Hippocampal formation (tissue), 2 donors: ENCODE results near the gene GRIP1.

ENCODE experiments used
- DNase-seq, 2 donors: peaks; one replicate each; lab custom pipeline; 2025; lab: John Stamatoyannopoulos, UW

Gene GRIP1

GRCh38 chr12:66692170-66692569, 13.3 kb upstream of the GRIP1 start:
- DNase-seq, result no peak

DNA sequence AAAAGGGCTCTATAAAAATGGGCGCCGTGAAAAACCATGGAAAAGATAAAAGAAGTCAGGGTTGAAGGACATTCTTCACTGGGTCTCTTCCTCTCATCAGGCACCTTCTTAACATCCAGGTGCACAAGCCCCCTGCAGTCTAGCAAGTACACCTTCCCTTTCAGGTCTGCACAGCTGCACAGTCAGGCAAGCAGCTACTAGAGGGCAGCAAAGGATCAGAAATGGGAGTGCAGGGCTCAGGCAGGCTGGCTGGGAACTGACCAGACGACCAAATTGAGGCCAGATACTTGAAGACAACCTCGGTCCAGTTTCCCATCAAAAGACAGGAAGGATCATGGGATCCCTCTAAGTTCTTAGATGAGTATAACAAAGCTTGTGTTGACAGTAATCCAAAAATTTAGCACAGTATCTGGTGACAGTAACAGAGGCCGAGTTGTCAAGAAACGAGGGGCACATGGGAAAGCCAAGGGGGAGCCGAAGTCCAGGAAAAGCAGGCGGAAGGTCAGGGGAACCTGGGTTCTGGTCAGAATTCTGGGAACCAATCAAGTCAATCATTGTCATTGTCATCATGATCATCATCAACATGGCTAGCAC, 10.1 kb upstream of the GRIP1 start:
- DNase-seq, result peak in 1 of 2 donors; percentile 4

DNA sequence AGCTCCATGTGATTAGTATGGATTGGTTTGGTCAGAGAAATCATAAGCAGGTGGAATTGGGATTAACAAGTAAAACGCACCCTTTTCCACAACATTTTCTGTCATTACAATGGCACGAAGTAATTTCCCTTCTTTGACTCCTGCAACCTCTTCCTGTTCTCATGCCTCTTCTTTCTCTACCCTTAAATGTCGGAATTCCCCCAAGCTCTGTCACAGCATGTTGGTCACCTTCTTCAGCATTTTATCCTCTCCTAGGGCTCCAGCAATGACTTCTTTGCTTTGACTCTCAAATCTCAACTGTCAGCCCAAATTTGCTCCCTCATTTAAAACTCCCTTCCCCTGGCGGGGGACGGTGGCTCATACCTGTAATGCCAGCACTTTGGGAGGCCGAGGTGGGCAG, 5.3 kb upstream of the GRIP1 start:
- no peak for DNase-seq

DNA sequence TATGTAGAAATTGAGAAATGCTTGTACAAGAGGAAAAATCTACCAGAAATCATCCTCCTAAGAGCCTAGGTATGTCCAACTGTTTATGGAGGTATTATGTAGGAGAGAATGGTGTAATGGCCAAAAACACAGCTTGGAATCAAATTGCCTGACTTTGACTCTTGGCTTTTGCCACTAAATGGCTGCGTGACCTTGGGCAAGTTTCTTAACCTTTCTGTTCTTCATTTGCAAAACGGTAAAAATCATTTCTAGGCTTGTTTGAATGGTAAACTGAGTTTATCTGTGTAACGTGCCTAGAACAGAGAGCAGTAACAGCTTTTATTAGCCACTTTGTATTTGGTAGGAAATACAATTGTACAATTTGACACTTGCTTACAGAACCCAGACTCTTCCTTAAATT, 4.9 kb upstream of the GRIP1 start:
- DNase-seq, result no peak

DNA sequence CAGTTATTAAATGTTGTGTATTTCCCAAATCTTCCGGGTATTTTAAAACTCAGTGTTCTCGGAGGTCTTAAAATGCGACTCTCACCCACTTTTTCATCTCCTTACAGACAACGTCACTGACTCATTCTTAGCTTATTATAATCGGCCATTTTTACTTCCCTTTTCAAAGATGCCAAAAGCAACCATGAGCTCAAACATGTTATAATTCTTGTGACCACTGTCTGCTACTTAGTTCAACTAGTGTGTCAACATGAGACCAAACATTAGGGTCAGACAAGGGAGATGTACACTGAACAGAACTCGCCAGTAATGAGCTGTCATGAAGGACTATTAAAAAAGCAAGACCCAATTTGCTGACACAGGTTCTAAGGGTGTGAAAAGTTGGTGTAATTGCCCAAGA, 4.2 kb upstream of the GRIP1 start:
- DNase-seq, result no peak

- no peak for DNase-seq
Measured at GRCh38 chr12:66679461-66680084, 697 bp upstream of the GRIP1 start.

DNA sequence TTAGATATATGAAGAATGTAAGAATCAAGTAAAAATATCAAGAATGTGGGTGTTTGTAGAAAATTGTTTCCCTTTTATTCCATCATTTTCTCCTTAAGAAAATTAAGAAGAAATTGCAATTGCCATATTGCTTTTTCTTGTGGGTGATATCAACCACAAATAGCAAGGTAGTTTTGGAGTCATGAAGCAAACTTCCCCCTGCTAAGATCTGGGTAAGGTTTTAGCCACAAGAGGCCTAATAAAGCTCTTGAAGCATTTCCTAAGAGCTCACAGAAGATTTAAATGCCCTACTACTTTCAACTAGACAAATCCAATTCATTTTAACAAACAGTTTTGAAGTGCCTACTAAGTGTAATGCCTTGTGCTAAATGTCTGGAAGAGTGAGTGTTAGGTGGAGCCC, 2.6 kb downstream of the GRIP1 start:
- DNase-seq, result no peak

- no peak for DNase-seq
Measured at GRCh38 chr12:66674495-66675122, 4.3 kb downstream of the GRIP1 start.

GRCh38 chr12:66669541-66669940, 9.3 kb downstream of the GRIP1 start:
- DNase-seq, result no peak

- DNase-seq, result no peak
Measured at GRCh38 chr12:66668311-66668710, 10.6 kb downstream of the GRIP1 start.

DNA sequence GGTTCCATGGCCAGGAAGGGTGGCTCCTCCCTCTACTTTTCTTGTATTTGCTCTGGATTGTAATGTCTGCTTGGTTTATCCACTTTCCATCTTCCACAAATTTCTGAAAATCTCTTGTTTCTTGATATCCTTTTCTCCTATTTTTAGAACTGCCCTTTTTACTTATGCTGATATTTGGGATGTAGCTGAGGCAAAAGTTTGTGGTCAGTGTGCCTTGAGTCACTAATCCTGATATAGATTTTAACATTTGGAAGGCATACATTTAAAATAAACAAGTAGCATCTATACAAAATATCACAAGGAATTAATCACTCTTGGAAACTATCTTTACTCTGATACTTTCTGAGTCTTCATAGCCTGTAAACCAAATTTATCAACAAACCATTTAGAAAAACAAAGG, 11.0 kb downstream of the GRIP1 start:
- no peak for DNase-seq

DNA sequence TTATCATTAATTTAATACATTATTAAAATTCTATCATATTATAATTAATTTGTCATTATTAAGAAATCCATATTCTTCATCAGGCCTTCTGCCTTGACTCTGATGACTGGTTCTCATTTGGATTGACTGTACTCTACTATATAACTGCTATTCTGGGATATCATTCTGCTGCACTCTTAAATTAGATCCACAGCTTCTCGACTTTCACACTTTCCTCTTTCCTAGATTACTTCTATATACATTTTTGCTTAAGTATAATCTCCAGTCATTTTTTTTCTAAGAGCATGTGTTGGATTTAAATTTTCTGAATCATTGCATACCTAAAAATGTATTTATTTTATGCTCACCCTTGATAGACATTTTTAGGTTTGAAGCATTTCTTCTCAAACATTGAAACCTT, 12.4 kb downstream of the GRIP1 start:
- DNase-seq, result no peak

DNA sequence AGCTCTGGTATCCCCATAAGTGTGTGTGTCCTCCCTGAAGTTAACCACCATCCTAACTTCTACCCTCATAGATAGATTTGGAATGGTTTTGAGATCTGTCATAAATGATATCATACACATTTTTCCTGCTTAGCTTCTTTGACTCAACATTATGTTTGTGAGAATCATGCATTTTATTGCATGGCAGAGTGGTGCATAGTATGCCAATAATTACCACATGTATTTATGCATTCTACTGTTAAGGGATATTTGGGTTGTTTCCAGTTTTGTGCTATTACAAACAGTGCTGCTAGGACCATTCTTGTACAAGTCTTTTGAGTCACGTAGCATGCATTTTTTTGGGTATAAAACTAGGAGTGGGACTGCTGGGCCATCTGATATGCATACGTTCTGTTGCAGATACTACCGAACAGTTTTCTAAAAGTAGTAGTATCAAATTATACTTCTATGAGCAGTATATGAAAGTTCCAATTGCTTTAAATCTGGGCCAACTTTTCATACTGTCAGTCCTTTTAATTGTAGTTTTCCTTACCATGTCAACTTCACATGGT, 13.4 kb downstream of the GRIP1 start:
- no peak for DNase-seq

- DNase-seq, result no peak
Measured at GRCh38 chr12:66664076-66664475, 14.8 kb downstream of the GRIP1 start.

DNA sequence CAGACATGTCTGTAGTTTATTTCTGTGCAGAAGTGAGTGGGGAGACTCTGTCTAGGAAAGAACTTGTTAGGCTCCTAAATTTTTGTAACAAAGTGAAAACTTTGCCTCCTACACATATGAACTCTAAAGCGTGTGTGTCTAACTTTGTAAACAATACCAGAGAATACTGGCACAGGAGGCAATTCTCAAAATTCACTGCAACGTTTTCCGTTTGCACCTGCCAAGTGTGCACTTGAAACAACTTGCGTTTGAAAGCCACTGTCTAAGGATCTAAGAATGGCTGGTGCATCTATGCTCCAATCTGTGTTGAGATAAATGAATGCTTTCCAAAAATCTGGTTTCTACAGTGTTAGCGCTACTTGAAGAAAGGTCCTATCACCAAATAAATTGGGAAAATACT, 15.3 kb downstream of the GRIP1 start:
- DNase-seq, result no peak

- no peak for DNase-seq
Measured at GRCh38 chr12:66662729-66663128, 16.1 kb downstream of the GRIP1 start.

DNA sequence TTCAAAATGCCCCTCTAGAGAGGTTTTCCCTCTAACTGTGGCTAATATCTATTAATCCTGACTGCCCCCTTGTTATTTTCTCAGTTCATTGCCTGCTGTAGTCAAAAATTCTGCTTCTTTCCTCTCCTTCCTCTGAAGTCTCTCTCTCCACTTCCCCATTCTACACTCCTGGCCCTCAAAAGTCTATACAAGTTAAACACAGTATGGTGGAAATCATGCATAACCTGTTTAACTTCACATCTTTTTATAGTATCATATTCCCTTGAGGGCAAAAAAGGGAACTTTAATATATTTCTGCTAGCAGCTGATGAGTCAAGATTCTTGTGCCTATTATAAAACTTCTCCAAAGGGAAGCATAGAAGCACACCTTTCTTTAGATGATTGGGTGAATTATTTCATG, 16.7 kb downstream of the GRIP1 start:
- DNase-seq, result no peak

DNA sequence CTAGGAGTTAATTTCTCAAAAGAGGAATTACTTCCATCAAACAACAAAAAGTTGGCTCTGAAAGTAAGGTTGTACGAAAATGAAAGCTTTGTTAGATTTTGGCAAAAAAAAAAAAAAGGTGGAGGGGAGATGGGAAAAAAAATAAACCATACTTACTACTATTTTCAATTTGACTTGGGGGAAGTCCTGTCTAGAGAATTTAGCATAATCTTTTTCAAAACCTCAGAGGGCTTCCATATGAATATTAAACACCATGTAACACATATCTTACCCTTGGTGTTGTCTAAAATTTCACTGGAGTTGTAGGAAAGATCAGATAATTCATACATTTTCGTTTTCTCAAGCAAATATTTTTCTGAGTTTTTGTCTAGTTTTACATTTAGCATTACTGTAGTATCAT, 17.5 kb downstream of the GRIP1 start:
- no peak for DNase-seq

DNA sequence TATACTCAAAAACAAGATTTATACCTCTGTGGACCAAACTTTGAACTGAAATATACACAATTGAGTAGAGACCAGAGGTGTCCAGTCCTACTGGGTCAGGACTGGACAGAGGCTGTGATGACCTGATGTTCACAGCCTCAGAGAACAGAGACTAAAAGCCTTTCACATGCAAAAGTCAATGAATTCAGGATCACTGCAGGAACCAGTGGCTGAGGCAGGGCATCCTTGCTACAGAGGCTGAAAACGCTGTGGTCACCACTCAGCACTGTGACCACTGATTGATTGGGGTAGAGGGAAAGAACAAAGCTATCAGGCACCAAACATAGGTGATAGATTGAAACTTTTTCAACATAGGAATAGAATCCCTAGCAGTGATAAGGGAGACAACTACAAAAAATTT, 25.1 kb downstream of the GRIP1 start:
- DNase-seq, result no peak

DNA sequence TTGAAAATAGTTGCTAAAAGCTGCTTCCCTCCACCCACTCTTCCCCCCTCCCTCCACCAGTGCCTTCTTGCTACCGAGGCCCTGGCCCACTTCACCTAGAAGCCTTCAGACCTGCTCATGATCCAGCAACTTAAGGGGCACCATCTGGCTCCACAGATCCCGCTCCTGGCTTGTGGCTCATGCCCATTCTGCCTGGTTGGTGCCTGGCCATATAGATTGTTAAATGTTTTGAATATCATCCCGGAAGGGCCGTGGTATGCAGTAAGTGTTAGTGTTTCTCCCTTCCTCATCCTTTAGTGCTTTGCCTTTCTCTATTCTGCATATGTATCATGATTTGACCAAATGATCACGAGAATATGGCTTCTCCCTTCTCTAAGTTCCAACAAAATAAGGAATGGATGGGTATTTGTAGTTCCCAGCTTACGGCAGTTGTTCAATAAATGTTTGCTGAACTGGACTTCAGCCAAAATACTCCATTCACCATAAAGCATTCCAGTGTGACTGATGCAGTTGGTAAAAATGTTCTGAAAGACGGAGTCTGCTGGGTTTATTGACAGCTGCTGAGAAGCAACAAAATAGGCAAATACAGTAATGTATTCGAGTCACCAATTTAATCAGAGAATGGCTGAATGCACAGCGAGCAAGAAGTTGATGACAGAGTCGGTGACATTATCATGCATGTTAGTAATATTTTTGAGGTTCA, 30.7 kb downstream of the GRIP1 start:
- DNase-seq, result no peak

- DNase-seq, result no peak
Measured at GRCh38 chr12:66647034-66647691, 31.7 kb downstream of the GRIP1 start.

DNA sequence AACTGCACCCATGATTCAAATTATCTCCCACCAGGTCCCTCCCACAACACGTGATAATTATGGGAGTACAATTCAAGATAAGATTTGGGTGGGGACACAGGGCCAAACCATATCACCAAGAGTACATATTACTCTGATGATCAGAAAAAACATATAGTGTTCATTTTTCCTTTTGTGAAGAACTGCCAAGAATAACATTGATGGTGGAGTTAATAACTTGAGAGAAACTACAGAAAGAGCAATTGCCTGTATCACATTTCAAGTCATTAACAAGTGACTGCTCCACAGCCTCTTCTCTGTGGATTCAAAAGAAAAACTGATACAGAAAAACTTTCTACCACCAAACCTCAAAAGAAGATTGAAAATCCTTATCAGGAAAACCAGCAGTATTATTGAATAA, 34.7 kb downstream of the GRIP1 start:
- no peak for DNase-seq
